ENCODE measurements around the gene METTL1.
A peak's percentile ranks its signal among the peaks of the same experiment; 100 is the strongest.

DNA sequence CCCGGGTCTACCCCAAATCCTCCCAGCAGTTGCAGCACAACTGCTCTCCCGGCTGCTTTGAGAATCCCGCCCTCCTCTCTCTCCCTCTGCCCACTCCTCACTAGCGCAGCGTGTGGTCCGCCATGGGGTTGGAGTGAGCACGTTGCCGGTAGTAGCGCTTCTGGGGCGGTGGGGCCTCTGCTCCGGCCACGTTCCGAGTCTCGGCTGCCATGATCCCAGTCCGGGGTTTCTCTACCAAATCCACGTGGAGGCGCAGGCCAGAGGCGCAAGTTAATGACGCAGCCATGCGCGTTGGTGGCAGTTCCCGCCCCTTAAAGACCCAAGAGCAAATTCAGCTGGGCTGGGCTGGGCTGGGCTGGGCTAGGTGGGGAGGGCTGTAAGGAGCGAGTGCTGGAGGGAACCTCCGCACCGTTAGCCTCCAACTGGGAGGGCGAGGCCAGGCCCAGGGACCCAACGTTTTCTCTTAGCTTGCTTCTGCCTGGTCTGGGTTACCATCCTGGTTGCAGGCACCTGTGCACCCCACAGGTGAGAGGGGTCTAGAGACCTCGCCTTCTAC lies at the start of gene METTL1:
- TF ChIP-seq, protein P1, sequence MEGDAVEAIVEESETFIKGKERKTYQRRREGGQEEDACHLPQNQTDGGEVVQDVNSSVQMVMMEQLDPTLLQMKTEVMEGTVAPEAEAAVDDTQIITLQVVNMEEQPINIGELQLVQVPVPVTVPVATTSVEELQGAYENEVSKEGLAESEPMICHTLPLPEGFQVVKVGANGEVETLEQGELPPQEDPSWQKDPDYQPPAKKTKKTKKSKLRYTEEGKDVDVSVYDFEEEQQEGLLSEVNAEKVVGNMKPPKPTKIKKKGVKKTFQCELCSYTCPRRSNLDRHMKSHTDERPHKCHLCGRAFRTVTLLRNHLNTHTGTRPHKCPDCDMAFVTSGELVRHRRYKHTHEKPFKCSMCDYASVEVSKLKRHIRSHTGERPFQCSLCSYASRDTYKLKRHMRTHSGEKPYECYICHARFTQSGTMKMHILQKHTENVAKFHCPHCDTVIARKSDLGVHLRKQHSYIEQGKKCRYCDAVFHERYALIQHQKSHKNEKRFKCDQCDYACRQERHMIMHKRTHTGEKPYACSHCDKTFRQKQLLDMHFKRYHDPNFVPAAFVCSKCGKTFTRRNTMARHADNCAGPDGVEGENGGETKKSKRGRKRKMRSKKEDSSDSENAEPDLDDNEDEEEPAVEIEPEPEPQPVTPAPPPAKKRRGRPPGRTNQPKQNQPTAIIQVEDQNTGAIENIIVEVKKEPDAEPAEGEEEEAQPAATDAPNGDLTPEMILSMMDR (IDR thresholded peaks at IDR 0.05): peak in 1 of 3 experiments; percentile 42
- TF ChIP-seq EP300 (IDR thresholded peaks at IDR 0.05) (no peak), POLR2AphosphoS5 (IDR thresholded peaks at IDR 0.05) (peak; percentile 80 to 86), POLR2A (IDR thresholded peaks at IDR 0.05; ENCODE audit: low read depth) (no peak)

Measured in esophagus muscularis mucosa (tissue), 4 donors.